MM.1S (cell line): ENCODE results near the gene FAM20A.

ENCODE experiments used
- DNase-seq: peaks from one replicate; pipeline ENCODE4 v3.0.0-alpha.2; 2015
- H2AFZ ChIP-seq: fragments of 300-600 bp; sonication (generic); 2 replicates; pipeline ENCODE4 v1.6.0; 2016; ENCODE audit warnings: antibody characterized with exemption, low read length
- H3F3A ChIP-seq: fragments of 300-600 bp; sonication (generic); 2 replicates; pipeline ENCODE4 v1.6.1; 2016; ENCODE audit warnings: mild to moderate bottlenecking, antibody characterized with exemption, low read length, moderate library complexity, mixed read lengths; ENCODE audit not compliant: insufficient read depth
- H3K27ac ChIP-seq: fragments of 300-600 bp; sonication (generic); 2 replicates; pipeline ENCODE4 v1.5.1; 2016; ENCODE audit warnings: mild to moderate bottlenecking, low read length
- H3K27me3 ChIP-seq: fragments of 300-600 bp; sonication (generic); replicated peaks from 2 replicates; pipeline ENCODE4 v1.6.0; 2016; ENCODE audit warnings: low read length; ENCODE audit not compliant: insufficient read depth
- H3K36me3 ChIP-seq: fragments of 300-600 bp; sonication (generic); replicated peaks from 2 replicates; pipeline ENCODE4 v1.6.1; 2016; ENCODE audit warnings: mild to moderate bottlenecking, low read length, mixed read lengths; ENCODE audit not compliant: insufficient read depth
- H3K4me1 ChIP-seq: fragments of 300-600 bp; sonication (generic); 2 replicates; pipeline ENCODE4 v1.6.1; 2016; ENCODE audit warnings: low read length, mixed read lengths
- H3K4me2 ChIP-seq: fragments of 300-600 bp; sonication (generic); 2 replicates; pipeline ENCODE4 v1.6.0; 2016; ENCODE audit warnings: low read depth, low read length
- H3K4me3 ChIP-seq: fragments of 300-600 bp; sonication (generic); 2 replicates; pipeline ENCODE4 v1.5.1; 2016; ENCODE audit warnings: low read length, mixed read lengths
- H3K79me2 ChIP-seq: fragments of 300-600 bp; sonication (generic); 2 replicates; pipeline ENCODE4 v1.6.1; 2016; ENCODE audit warnings: mixed run types, low read length, mixed read lengths
- H3K9ac ChIP-seq: fragments of 300-600 bp; sonication (generic); 2 replicates; pipeline ENCODE4 v1.6.1; 2016; ENCODE audit warnings: low read length, mixed read lengths
- H3K9me2 ChIP-seq: fragments of 300-600 bp; sonication (generic); replicated peaks from 2 replicates; pipeline ENCODE4 v1.6.1; 2016; ENCODE audit warnings: mild to moderate bottlenecking, low read length, mixed read lengths; ENCODE audit not compliant: insufficient read depth
- H3K9me3 ChIP-seq: fragments of 300-600 bp; sonication (generic); replicated peaks from 2 replicates; pipeline ENCODE4 v1.6.1; 2016; ENCODE audit warnings: mild to moderate bottlenecking, low read length, mixed read lengths; ENCODE audit not compliant: insufficient read depth
- H4K20me1 ChIP-seq: fragments of 300-600 bp; sonication (generic); 2 replicates; pipeline ENCODE4 v1.6.1; 2016; ENCODE audit warnings: mild to moderate bottlenecking, low read length, moderate library complexity, mixed read lengths; ENCODE audit not compliant: insufficient read depth
- EZH2 ChIP-seq: fragments of 300-600 bp; sonication (generic); optimal IDR thresholded peaks from 2 replicates; pipeline ENCODE3; 2017; ENCODE audit warnings: low read depth, mild to moderate bottlenecking, antibody characterized with exemption, low read length, mixed read lengths
- EZH2phosphoT487 ChIP-seq: fragments of 300-600 bp; sonication (generic); IDR thresholded peaks from 2 replicates; pipeline ENCODE4 v1.6.1; 2018; ENCODE audit warnings: antibody characterized with exemption, low read length
- TF ChIP-seq, protein P1 (sequence below): fragments of 300-600 bp; sonication (generic); IDR thresholded peaks from 2 replicates; pipeline ENCODE4 v1.5.1; 2016; ENCODE audit warnings: antibody characterized with exemption, low read length, mixed read lengths

The FAM20A gene

GRCh38 chr17:68501074-68501473, 100.1 kb downstream of the FAM20A start:
- no peak for DNase-seq
- no peak overlapping the region for H3K4me3 ChIP-seq
- H3K9me2 ChIP-seq, result no peaks in the 10 kb centered on the region
- H3K9ac ChIP-seq, result no peak overlapping the region
- no peaks in the 10 kb centered on the region for H3K27me3 ChIP-seq
- H3K9me3 ChIP-seq, result no peaks in the 10 kb centered on the region
- H3F3A ChIP-seq, result peaks cover 12% of the 10 kb centered on the region
- TF ChIP-seq, protein P1, sequence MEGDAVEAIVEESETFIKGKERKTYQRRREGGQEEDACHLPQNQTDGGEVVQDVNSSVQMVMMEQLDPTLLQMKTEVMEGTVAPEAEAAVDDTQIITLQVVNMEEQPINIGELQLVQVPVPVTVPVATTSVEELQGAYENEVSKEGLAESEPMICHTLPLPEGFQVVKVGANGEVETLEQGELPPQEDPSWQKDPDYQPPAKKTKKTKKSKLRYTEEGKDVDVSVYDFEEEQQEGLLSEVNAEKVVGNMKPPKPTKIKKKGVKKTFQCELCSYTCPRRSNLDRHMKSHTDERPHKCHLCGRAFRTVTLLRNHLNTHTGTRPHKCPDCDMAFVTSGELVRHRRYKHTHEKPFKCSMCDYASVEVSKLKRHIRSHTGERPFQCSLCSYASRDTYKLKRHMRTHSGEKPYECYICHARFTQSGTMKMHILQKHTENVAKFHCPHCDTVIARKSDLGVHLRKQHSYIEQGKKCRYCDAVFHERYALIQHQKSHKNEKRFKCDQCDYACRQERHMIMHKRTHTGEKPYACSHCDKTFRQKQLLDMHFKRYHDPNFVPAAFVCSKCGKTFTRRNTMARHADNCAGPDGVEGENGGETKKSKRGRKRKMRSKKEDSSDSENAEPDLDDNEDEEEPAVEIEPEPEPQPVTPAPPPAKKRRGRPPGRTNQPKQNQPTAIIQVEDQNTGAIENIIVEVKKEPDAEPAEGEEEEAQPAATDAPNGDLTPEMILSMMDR, result no peak
- TF ChIP-seq EZH2 (no peak), EZH2phosphoT487 (no peak)
- peaks cover 18% of the 10 kb centered on the region for H3K4me1 ChIP-seq
- no peak overlapping the region for H3K27ac ChIP-seq
- H3K36me3 ChIP-seq, result no peaks in the 10 kb centered on the region
- H2AFZ ChIP-seq, result no peak overlapping the region
- H3K4me2 ChIP-seq, result no peak overlapping the region
- no peaks in the 10 kb centered on the region for H3K79me2 ChIP-seq
- H4K20me1 ChIP-seq, result no peaks in the 10 kb centered on the region

- no peak overlapping the region for H3K9ac ChIP-seq
- no peaks in the 10 kb centered on the region for H3K9me3 ChIP-seq
- H3F3A ChIP-seq, result peaks cover 22% of the 10 kb centered on the region
- peaks cover 18% of the 10 kb centered on the region for H3K4me1 ChIP-seq
- no peak overlapping the region for H3K4me2 ChIP-seq
- no peak for TF ChIP-seq EZH2
- H4K20me1 ChIP-seq, result no peaks in the 10 kb centered on the region
- H3K9me2 ChIP-seq, result no peaks in the 10 kb centered on the region
- no peak overlapping the region for H3K27ac ChIP-seq
- DNase-seq, result no peak
- H3K79me2 ChIP-seq, result no peaks in the 10 kb centered on the region
- no peak overlapping the region for H2AFZ ChIP-seq
- no peak overlapping the region for H3K4me3 ChIP-seq
- no peaks in the 10 kb centered on the region for H3K27me3 ChIP-seq
- no peaks in the 10 kb centered on the region for H3K36me3 ChIP-seq
These were observed 101.6 kb downstream of the FAM20A start for GRCh38 chr17:68499587-68499986.

GRCh38 chr17:68498479-68499326, 102.5 kb downstream of the FAM20A start:
- Histone ChIP-seq H3K27ac (peak overlapping the region; percentile 79), H3K4me1 (peaks cover 18% of the 10 kb centered on the region), H3K4me3 (peak overlapping the region; percentile 49), H3K9me2 (no peaks in the 10 kb centered on the region), H3F3A (peaks cover 22% of the 10 kb centered on the region), H3K4me2 (peak overlapping the region; percentile 78), H2AFZ (peak overlapping the region; percentile 77), H3K9me3 (no peaks in the 10 kb centered on the region), H3K36me3 (no peaks in the 10 kb centered on the region), H3K27me3 (no peaks in the 10 kb centered on the region), H3K79me2 (no peaks in the 10 kb centered on the region), H3K9ac (peak overlapping the region; percentile 52), H4K20me1 (no peaks in the 10 kb centered on the region)
- TF ChIP-seq EZH2 (no peak), EZH2phosphoT487 (no peak)
- TF ChIP-seq, protein P1, result no peak
- no peak for DNase-seq

GRCh38 chr17:68497885-68498319, 103.3 kb downstream of the FAM20A start:
- no peaks in the 10 kb centered on the region for H3K27me3 ChIP-seq
- DNase-seq, result peak; percentile 83
- no peaks in the 10 kb centered on the region for H3K9me2 ChIP-seq

More at GRCh38 chr17:68497885-68498319, 103.3 kb downstream of the FAM20A start:
- Histone ChIP-seq H3K4me3 (peak overlapping the region; percentile 49), H3K27ac (peak overlapping the region; percentile 79), H3K4me2 (peak overlapping the region; percentile 78), H4K20me1 (no peaks in the 10 kb centered on the region), H3K9ac (peak overlapping the region; percentile 52), H3K79me2 (no peaks in the 10 kb centered on the region), H3K9me3 (no peaks in the 10 kb centered on the region), H2AFZ (peak overlapping the region; percentile 77), H3K36me3 (no peaks in the 10 kb centered on the region), H3F3A (peaks cover 22% of the 10 kb centered on the region), H3K4me1 (peaks cover 18% of the 10 kb centered on the region)
- TF ChIP-seq EZH2phosphoT487 (no peak), EZH2 (no peak)
- TF ChIP-seq, protein P1, result no peak
